ENCODE results near the gene RECQL5. TPM values are rescaled to one million over a fixed set of nuclear protein-coding genes. Genes with fewer than 3 reads are reported as not detected.

Gene RECQL5
- total RNA-seq, 2 experiments from 2014 or later = 38.3 TPM

GRCh38 chr17:75636381-75637142, 30.4 kb downstream of the RECQL5 start:
- Mint-ChIP-seq H3K4me1 (no peaks in the 10 kb centered on the region), H3K27ac (no peak overlapping the region), H3K36me3 (ENCODE audit: low read depth) (no peaks in the 10 kb centered on the region), H3K27me3 (no peaks in the 10 kb centered on the region), H3K4me3 (no peak overlapping the region), H3K9me3 (no peaks in the 10 kb centered on the region)
- CTCF ChIA-PET = interaction anchor here (1.1 to 2.8 kb wide), 4 partner anchors 10 to 113 kb away, joined by 4 to 9 read pairs (median 7); a partner anchor contains a TSS
- DNase-seq = no peak
- POLR2A ChIA-PET = no interaction called here

GRCh38 chr17:75635610-75636202, 31.2 kb downstream of the RECQL5 start:
- ChIA-PET POLR2A (no interaction called here), CTCF (interaction anchor here (1.6 to 7.7 kb wide), 6 partner anchors 8 to 114 kb away, joined by 3 to 149 read pairs (median 8); a partner anchor contains a TSS)
- H3K4me1 Mint-ChIP-seq = no peaks in the 10 kb centered on the region
- H3K4me3 Mint-ChIP-seq = no peak overlapping the region
- DNase-seq = no peak
- H3K36me3 Mint-ChIP-seq (ENCODE audit: low read depth) = no peaks in the 10 kb centered on the region
- H3K27me3 Mint-ChIP-seq = no peaks in the 10 kb centered on the region
- H3K9me3 Mint-ChIP-seq = no peaks in the 10 kb centered on the region
- no peak overlapping the region for H3K27ac Mint-ChIP-seq

GRCh38 chr17:75634754-75635609, 32.0 kb downstream of the RECQL5 start:
- no peak overlapping the region for H3K27ac Mint-ChIP-seq
- H3K4me3 Mint-ChIP-seq = no peak overlapping the region
- no peaks in the 10 kb centered on the region for H3K36me3 Mint-ChIP-seq (ENCODE audit: low read depth)
- no peak for DNase-seq
- ChIA-PET POLR2A (interaction anchor here (1.4 kb wide), 1 partner anchor 119 kb away, joined by 4 read pairs; no protein-coding TSS in a partner anchor), CTCF (interaction anchor here (1.6 to 7.7 kb wide), 9 partner anchors 9 to 208 kb away, joined by 3 to 149 read pairs (median 23); a partner anchor contains a TSS)
- no peaks in the 10 kb centered on the region for H3K9me3 Mint-ChIP-seq
- H3K27me3 Mint-ChIP-seq = no peaks in the 10 kb centered on the region
- no peaks in the 10 kb centered on the region for H3K4me1 Mint-ChIP-seq

- POLR2A ChIA-PET = interaction anchor here (0.8 to 1.4 kb wide), 2 partner anchors 114 to 119 kb away, joined by 4 read pairs; no protein-coding TSS in a partner anchor
These were observed 32.6 kb downstream of the RECQL5 start for GRCh38 chr17:75634376-75634740.

GRCh38 chr17:75633486-75634375, 33.2 kb downstream of the RECQL5 start:
- Mint-ChIP-seq H3K9me3 (no peaks in the 10 kb centered on the region), H3K27me3 (no peaks in the 10 kb centered on the region), H3K27ac (no peak overlapping the region), H3K4me3 (no peak overlapping the region), H3K36me3 (ENCODE audit: low read depth) (no peaks in the 10 kb centered on the region), H3K4me1 (no peaks in the 10 kb centered on the region)
- POLR2A ChIA-PET = interaction anchor here (0.8 to 1.4 kb wide), 6 partner anchors 7 to 146 kb away, joined by 3 to 4 read pairs (median 3); partner anchors contain the start of genes RECQL5 and SAP30BP
- DNase-seq = peak; percentile 57
- CTCF ChIA-PET = interaction anchor here (0.5 to 7.7 kb wide), 40 partner anchors 9 to 321 kb away, joined by 3 to 149 read pairs (median 6); partner anchors contain the start of genes GALK1, GRB2 and TSEN54

More at GRCh38 chr17:75634376-75634740, 32.6 kb downstream of the RECQL5 start:
- Mint-ChIP-seq H3K27me3 (no peaks in the 10 kb centered on the region), H3K4me3 (no peak overlapping the region), H3K36me3 (ENCODE audit: low read depth) (no peaks in the 10 kb centered on the region), H3K27ac (no peak overlapping the region), H3K4me1 (no peaks in the 10 kb centered on the region), H3K9me3 (no peaks in the 10 kb centered on the region)
- no peak for DNase-seq
- CTCF ChIA-PET = interaction anchor here (0.5 to 7.7 kb wide), 16 partner anchors 10 to 321 kb away, joined by 3 to 149 read pairs (median 11); a partner anchor contains a TSS

- no peaks in the 10 kb centered on the region for H3K27me3 Mint-ChIP-seq
- H3K36me3 Mint-ChIP-seq (ENCODE audit: low read depth) = no peaks in the 10 kb centered on the region
- DNase-seq = peak; percentile 84
- CTCF ChIA-PET = interaction anchor here (0.6 to 7.7 kb wide), 53 partner anchors 9 to 344 kb away, joined by 3 to 149 read pairs (median 5); partner anchors contain the start of genes GALK1, GRB2, LLGL2 and RECQL5
- H3K4me3 Mint-ChIP-seq = no peak within 1 kb of the TSS
- no peaks in the 10 kb centered on the region for H3K9me3 Mint-ChIP-seq
- POLR2A ChIA-PET = interaction anchor here (1.0 to 1.2 kb wide), 4 partner anchors 8 to 147 kb away, joined by 3 read pairs; partner anchors contain the start of genes RECQL5 and SAP30BP
- no peaks in the 10 kb centered on the region for H3K4me1 Mint-ChIP-seq
- H3K27ac Mint-ChIP-seq = no peak within 1 kb of the TSS
These were observed 34.0 kb downstream of the RECQL5 start, which contains the start of gene SMIM5 for GRCh38 chr17:75632863-75633485. Gene SMIM5, plus strand, starts transcription at chr17:75633434. Its CDS starts 6,768 bp downstream, at chr17:75640202.

- ChIA-PET POLR2A (interaction anchor here (1.0 to 1.2 kb wide), 3 partner anchors 9 to 148 kb away, joined by 3 read pairs; partner anchors contain the start of genes RECQL5 and SAP30BP), CTCF (interaction anchor here (0.6 to 7.7 kb wide), 51 partner anchors 8 to 343 kb away, joined by 3 to 149 read pairs (median 5); partner anchors contain the start of genes GALK1, GRB2, LLGL2 and RECQL5)
- no peak for DNase-seq
- Mint-ChIP-seq H3K27me3 (no peaks in the 10 kb centered on the region), H3K27ac (no peak overlapping the region), H3K9me3 (no peaks in the 10 kb centered on the region), H3K4me3 (no peak overlapping the region), H3K36me3 (ENCODE audit: low read depth) (no peaks in the 10 kb centered on the region), H3K4me1 (no peaks in the 10 kb centered on the region)
These were observed 34.5 kb downstream of the RECQL5 start for GRCh38 chr17:75632428-75632827.

- Mint-ChIP-seq H3K36me3 (ENCODE audit: low read depth) (no peaks in the 10 kb centered on the region), H3K4me1 (no peaks in the 10 kb centered on the region), H3K27me3 (no peaks in the 10 kb centered on the region), H3K27ac (no peak overlapping the region), H3K4me3 (no peak overlapping the region), H3K9me3 (no peaks in the 10 kb centered on the region)
- no peak for DNase-seq
- CTCF ChIA-PET = interaction anchor here (4.4 to 7.7 kb wide), 2 partner anchors 13 to 117 kb away, joined by 75 to 149 read pairs; a partner anchor contains a TSS
- POLR2A ChIA-PET = no interaction called here
These were observed 35.6 kb downstream of the RECQL5 start for GRCh38 chr17:75631353-75631752.

GRCh38 chr17:75630071-75630917, 36.7 kb downstream of the RECQL5 start:
- H3K27ac Mint-ChIP-seq = no peak overlapping the region
- no peak overlapping the region for H3K4me3 Mint-ChIP-seq
- POLR2A ChIA-PET = no interaction called here
- CTCF ChIA-PET = interaction anchor here (1.2 to 7.7 kb wide), 4 partner anchors 10 to 123 kb away, joined by 4 to 149 read pairs (median 8); no protein-coding TSS in a partner anchor
- no peaks in the 10 kb centered on the region for H3K4me1 Mint-ChIP-seq
- no peaks in the 10 kb centered on the region for H3K27me3 Mint-ChIP-seq
- H3K9me3 Mint-ChIP-seq = no peaks in the 10 kb centered on the region
- H3K36me3 Mint-ChIP-seq (ENCODE audit: low read depth) = no peaks in the 10 kb centered on the region
- DNase-seq = no peak

- Mint-ChIP-seq H3K27ac (no peak overlapping the region), H3K36me3 (ENCODE audit: low read depth) (no peaks in the 10 kb centered on the region), H3K4me3 (no peak overlapping the region), H3K9me3 (no peaks in the 10 kb centered on the region), H3K4me1 (no peaks in the 10 kb centered on the region), H3K27me3 (no peaks in the 10 kb centered on the region)
- no peak for DNase-seq
- ChIA-PET CTCF (interaction anchor here (0.6 to 7.7 kb wide), 5 partner anchors 9 to 196 kb away, joined by 3 to 149 read pairs (median 4); no protein-coding TSS in a partner anchor), POLR2A (interaction anchor here (1.5 kb wide), 1 partner anchor 124 kb away, joined by 3 read pairs; no protein-coding TSS in a partner anchor)
These were observed 37.8 kb downstream of the RECQL5 start for GRCh38 chr17:75629157-75629556.

Data from activated CD4-positive, alpha-beta memory T cell treated with anti-CD3 and anti-CD28 coated beads, Interleukin-2, amount 10 ng/mL, durations not matched to agents 7 days and 5 days (primary cell).